Effector CD4-positive, alpha-beta T cell (primary cell): ENCODE data around the gene PCDH18.
"Not testable (repeated sequence)": the region's sequence is repeated elsewhere in the genome, so short reads cannot be mapped to it uniquely, and the experiment has no call there.

Source experiments
- DNase-seq: peaks from one replicate; pipeline ENCODE4 v3.0.0-alpha.2; 2020

PCDH18 gene

GRCh38 chr4:137530176-137530575, 2.1 kb downstream of the PCDH18 start:
- no peak for DNase-seq

DNA sequence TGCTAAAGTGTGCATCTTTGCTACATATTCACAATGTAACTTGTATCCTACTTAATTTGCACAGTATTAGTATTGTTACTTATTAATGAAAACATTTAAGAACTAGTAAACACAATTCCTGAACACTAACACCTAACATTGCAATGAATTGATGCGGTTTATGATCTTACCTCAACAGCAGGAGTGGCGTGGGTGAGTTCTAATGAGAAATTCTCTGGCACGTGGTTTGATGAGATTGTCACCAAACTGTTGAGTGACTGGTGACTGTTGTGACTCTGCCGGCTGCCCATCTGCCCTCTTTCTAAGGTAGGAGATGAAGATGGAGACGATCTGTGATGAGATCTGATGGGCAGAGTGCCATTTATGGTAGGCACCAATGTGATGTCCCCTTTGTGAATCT, 2.9 kb downstream of the PCDH18 start:
- DNase-seq = no peak

- no peak for DNase-seq
Measured at GRCh38 chr4:137528673-137529072, 3.6 kb downstream of the PCDH18 start.

GRCh38 chr4:137526681-137527080, 5.6 kb downstream of the PCDH18 start:
- DNase-seq = no peak

GRCh38 chr4:137524725-137525369, 7.4 kb downstream of the PCDH18 start:
- no peak for DNase-seq

DNA sequence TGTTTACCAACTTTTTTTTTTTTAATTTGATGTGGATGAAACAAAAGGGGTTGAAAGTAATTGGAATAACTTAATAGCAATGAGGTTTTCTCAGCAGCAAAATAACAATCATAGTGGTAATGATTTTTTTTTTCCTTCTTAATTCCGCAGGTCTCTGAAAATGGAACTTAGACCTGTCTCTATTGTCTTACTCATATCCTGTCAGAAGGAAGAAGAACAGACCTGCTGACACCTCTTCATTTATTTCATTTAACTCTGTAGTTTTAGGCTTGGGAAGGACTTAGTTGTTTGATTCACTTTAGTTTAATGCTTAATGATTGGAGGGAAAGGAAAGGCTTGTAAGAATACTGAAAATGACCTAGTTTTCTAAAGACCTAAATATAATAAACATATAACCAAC, 9.0 kb downstream of the PCDH18 start:
- DNase-seq = no peak

DNA sequence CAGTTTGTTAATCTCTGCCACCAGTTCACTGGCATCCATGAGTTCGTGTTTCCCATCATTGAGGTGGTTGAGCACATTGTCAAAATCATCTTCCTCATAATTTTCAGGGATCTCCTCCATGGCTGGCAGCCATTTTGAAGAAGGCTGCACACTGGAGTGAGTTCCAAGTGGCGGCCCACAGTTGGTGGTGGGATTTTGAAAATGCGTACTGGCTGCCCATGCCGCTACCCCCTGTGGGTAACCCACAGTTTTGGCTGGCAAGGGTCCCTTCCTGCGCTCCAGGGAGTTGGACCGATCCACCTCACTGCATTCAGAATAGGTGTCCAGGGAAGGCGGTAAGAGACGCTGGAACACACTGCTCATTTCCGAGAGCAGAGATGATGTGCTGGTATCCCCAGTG, 11.2 kb downstream of the PCDH18 start:
- DNase-seq = no peak

DNA sequence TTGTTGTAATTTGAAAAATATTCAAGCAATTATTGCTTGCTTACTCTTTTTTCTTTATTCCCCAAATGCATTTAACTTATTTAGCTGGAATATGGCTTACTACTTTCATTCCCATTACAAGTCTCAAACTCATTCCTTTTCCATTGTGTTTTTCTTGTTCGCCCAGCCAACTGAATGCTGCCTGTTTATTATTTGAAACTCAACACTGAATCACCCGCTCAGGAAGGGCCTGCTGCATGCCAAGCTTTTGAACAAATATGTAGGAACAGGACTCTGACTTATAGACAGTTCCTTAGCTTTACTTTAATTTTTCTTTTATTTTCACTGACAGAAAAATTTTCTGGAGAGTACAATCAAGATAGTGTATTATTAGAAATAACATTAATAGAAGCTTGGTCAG, 12.9 kb downstream of the PCDH18 start:
- no peak for DNase-seq

GRCh38 chr4:137517323-137517722, 15.0 kb downstream of the PCDH18 start:
- not testable (repeated sequence) for DNase-seq

GRCh38 chr4:137514406-137515111, 17.7 kb downstream of the PCDH18 start:
- no peak for DNase-seq

GRCh38 chr4:137510557-137511265, 21.6 kb downstream of the PCDH18 start:
- DNase-seq = no peak

DNA sequence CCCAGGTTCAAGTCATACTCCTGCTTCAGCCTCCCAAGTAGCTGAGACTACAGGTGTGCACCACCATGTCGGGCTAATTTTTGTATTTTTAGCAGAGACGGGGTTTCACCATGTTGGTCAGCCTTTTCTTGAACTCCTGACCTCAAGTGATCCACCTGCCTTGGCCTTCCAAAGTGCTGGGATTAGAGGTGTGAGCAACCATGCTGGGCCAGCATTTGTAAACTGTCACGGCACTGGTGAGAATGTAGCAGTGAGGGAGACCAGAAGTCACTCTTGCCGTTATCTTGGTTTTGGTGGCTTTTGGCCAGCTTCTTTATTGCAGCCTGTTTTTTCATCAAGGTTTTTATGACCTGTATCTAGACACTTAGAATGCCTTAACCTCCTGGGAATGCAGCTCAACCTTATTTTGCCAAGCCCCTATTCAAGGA, 22.4 kb downstream of the PCDH18 start:
- no peak for DNase-seq

- no peak for DNase-seq
Measured at GRCh38 chr4:137502339-137503129, 29.8 kb downstream of the PCDH18 start.

DNA sequence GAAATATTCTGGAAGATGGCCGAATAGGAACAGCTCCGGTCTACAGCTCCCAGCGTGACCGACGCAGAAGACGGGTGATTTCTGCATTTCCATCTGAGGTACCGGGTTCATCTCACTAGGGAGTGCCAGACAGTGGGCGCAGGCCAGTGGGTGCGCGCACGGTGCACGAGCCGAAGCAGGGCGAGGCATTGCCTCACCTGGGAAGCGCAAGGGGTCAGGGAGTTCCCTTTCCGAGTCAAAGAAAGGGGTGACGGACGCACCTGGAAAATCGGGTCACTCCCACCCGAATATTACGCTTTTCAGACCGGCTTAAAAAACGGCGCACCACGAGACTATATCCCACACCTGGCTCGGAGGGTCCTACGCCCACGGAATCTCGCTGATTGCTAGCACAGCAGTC, 36.0 kb downstream of the PCDH18 start:
- DNase-seq = not testable (repeated sequence)

GRCh38 chr4:137495578-137495977, 36.7 kb downstream of the PCDH18 start:
- DNase-seq = no peak

DNA sequence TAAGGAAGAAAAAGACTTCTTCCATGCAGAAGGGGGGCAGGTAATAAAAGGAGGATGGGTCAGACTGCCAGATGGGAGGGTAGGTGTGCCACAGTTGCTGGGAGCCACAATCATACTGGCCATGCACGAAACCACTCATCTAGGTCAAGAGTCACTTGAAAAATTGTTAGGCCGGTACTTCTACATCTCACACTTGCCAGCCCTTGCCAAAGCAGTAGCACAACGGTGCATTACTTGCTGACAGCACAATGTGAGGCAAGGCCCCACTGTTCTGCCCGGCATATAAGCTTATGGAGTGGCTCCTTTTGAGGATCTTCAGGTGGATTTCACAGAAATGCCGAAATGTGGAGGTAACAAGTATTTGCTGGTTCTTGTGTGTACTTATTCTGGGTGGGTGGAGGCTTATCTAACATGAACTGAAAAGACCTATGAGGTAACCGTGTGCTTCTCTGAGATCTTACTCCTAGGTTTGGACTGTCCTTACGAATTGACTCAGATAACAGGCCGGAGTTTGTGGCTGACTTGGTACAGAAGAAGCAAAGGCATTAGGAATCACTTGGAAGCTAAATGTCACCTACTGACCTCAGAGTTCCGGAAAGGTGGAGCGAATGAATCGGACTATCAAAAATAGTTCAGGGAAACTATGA, 48.9 kb downstream of the PCDH18 start:
- not testable (repeated sequence) for DNase-seq

DNA sequence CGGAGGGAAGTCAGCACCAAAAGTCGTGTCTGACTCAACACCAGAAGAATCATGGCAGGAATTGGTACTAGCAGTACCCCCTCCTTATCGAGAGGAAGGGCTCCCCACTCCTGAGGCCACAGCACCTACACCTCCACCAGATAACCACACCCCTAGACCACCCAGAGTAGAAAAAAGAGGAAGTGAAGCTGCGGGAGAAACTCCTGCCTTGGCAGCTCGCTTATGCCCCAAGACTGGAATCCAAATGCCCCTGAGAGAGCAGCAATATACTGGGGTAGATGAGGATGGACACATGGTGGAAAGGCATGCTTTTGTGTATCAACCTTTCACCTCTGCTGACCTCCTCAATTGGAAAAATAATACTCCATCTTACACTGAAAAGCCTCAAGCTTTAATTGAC, 52.6 kb downstream of the PCDH18 start:
- not testable (repeated sequence) for DNase-seq

DNA sequence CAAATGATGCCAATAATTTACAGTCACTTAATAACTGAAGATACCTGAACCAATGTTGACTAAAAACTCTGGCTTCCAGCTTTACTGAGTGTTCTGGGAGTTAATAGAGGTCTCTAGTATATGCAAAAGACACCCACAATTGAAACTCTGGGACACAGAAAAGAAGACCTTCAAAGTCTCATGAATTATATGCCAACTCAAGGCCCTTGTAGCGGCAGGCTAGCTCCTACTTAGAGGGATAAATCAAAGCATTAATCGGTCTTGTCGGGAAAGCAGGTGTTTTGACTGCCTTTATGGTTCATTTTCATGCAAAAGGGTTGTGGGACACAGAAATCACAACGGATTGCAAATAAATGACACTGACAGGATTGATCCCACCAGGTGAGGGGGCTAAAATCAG, 55.9 kb downstream of the PCDH18 start:
- DNase-seq = no peak

- no peak for DNase-seq
Measured at GRCh38 chr4:137474711-137475301, 57.5 kb downstream of the PCDH18 start.

- no peak for DNase-seq
Measured at GRCh38 chr4:137471895-137472294, 60.4 kb downstream of the PCDH18 start.

- no peak for DNase-seq
Measured at GRCh38 chr4:137471461-137471860, 60.8 kb downstream of the PCDH18 start.

DNA sequence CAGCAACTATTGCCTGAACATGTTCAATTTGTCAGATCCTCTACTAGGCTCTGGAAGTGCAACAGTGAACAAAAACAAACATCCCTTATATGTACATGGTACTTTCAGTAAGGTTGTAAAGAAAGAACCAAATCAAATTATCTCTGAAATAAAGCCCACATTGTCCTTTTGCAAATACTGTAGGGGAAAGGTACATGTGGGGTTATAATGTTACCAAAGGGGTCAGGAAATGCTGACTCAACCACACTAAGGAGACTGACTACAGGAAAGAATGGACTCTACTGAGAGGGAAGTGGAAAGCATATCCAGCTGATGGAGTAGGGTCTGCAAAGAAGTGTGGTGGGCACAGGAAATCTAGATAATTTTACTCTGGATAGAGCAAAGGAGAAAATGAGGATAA, 61.5 kb downstream of the PCDH18 start:
- no peak for DNase-seq
